ENCODE data around the gene PTPN3. TPM values are rescaled to one million over a fixed set of nuclear protein-coding genes. Genes with fewer than 3 reads are reported as not detected.

The PTPN3 gene
- polyA plus RNA-seq, 3 donors, result not detected

DNA sequence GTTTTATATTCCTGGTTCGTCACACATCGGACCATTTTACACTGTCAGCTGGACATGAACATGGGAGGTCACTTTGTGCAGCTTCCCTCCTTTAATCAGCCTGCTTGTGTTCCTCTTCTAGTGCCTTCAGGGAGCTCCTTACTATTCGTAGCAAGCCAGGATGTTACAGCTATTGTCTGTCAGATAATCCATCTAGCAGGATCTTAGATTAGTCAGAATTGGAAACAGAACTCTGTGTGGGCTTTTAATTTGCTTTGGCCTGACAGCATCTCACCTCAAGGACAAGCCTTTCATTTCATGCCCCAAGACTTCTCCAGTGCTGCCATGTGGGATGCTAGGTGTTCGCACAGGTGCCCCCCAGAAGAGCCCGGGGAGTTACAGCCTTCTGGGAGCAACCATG is 147.1 kb downstream of the PTPN3 start:
- H3K4me3 Mint-ChIP-seq, result no peak overlapping the region
- H3K9me3 Mint-ChIP-seq, result peaks cover 0 to 4% (median 0%) of the 10 kb centered on the region in 7 donors
- DNase-seq, result no peak
- H3K36me3 Mint-ChIP-seq, result no peaks in the 10 kb centered on the region
- H3K4me3 ChIP-seq (replicated peaks in 1 of 3; ENCODE audit: low read depth in 2 of 3, low read length in 3 of 3), result no peak overlapping the region
- no peak overlapping the region for H3K27ac Mint-ChIP-seq
- 95% methylated on average over 4 of the region's 5 CpGs for WGBS (ENCODE audit: insufficient coverage)
- H3K9ac ChIP-seq (ENCODE audit: insufficient read depth, low read length, poor library complexity, severe bottlenecking), result no peak overlapping the region
- no peaks in the 10 kb centered on the region for H4K20me1 ChIP-seq (ENCODE audit: insufficient read depth, low read length)
- no peak overlapping the region for H2AFZ ChIP-seq (ENCODE audit: insufficient read depth, low read depth, low read length, poor library complexity, severe bottlenecking)
- H3K4me1 Mint-ChIP-seq, result no peaks in the 10 kb centered on the region
- H3K27ac ChIP-seq (ENCODE audit: low read depth in 1 of 2, low read length in 2 of 2), result no peak overlapping the region
- no peak overlapping the region for H3K4me2 ChIP-seq (replicated peaks; ENCODE audit: extremely low read depth, low read length, poor library complexity, severe bottlenecking)
- TF ChIP-seq, protein P1, sequence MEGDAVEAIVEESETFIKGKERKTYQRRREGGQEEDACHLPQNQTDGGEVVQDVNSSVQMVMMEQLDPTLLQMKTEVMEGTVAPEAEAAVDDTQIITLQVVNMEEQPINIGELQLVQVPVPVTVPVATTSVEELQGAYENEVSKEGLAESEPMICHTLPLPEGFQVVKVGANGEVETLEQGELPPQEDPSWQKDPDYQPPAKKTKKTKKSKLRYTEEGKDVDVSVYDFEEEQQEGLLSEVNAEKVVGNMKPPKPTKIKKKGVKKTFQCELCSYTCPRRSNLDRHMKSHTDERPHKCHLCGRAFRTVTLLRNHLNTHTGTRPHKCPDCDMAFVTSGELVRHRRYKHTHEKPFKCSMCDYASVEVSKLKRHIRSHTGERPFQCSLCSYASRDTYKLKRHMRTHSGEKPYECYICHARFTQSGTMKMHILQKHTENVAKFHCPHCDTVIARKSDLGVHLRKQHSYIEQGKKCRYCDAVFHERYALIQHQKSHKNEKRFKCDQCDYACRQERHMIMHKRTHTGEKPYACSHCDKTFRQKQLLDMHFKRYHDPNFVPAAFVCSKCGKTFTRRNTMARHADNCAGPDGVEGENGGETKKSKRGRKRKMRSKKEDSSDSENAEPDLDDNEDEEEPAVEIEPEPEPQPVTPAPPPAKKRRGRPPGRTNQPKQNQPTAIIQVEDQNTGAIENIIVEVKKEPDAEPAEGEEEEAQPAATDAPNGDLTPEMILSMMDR (IDR thresholded peaks at IDR 0.05), result no peak
- H3K4me1 ChIP-seq (ENCODE audit: control insufficient read depth in 1 of 2, insufficient read depth in 2 of 2, low read length in 2 of 2), result no peaks in the 10 kb centered on the region
- no peaks in the 10 kb centered on the region for H3K79me2 ChIP-seq (ENCODE audit: insufficient read depth, low read length)
- no peaks in the 10 kb centered on the region for H3K9me3 ChIP-seq (replicated peaks in 1 of 2; ENCODE audit: control insufficient read depth in 1 of 2, insufficient read depth in 1 of 2, low read length in 2 of 2)
- no peaks in the 10 kb centered on the region for H3K27me3 ChIP-seq (ENCODE audit: control insufficient read depth in 2 of 2, insufficient read depth in 2 of 2, low read length in 2 of 2)
- peaks cover 2 to 18% (median 7%) of the 10 kb centered on the region in 3 donors for H3K27me3 Mint-ChIP-seq (ENCODE audit: low read depth in 3 of 3)
- intact Hi-C loops (cut with micrococcal nuclease), result no loop called here
- H3K36me3 ChIP-seq (replicated peaks in 1 of 2; ENCODE audit: control insufficient read depth in 1 of 2, insufficient read depth in 2 of 2, low read length in 2 of 2), result no peaks in the 10 kb centered on the region

DNA sequence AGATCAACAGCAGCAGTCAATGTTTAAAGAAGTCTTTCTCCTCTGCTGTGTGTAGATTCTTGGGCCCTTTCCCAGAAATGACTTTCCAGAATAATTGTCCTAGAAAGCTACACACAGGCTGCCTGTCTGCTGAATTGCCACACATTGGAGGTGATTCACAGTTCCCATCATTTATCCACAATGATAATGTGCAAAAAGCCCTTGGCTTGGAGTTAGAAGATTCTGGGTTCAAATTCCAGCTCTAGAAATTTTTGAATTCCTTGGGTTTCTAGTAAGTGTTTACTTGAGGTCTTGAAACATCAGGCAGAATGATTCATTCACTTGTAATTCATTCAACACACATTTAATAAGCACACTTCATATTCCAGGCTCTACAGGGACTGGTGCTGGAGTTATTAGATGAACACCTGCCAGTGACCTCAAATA is 148.7 kb downstream of the PTPN3 start:
- no peaks in the 10 kb centered on the region for H4K20me1 ChIP-seq (ENCODE audit: insufficient read depth, low read length)
- Mint-ChIP-seq H3K27ac (no peak overlapping the region), H3K9me3 (no peaks in the 10 kb centered on the region), H3K36me3 (no peaks in the 10 kb centered on the region), H3K4me1 (no peaks in the 10 kb centered on the region), H3K27me3 (ENCODE audit: low read depth in 3 of 3) (peaks cover 5 to 17% (median 7%) of the 10 kb centered on the region in 3 donors), H3K4me3 (no peak overlapping the region)
- H3K79me2 ChIP-seq (ENCODE audit: insufficient read depth, low read length), result no peaks in the 10 kb centered on the region
- no peaks in the 10 kb centered on the region for H3K9me3 ChIP-seq (replicated peaks in 1 of 2; ENCODE audit: control insufficient read depth in 1 of 2, insufficient read depth in 1 of 2, low read length in 2 of 2)
- intact Hi-C loops (cut with micrococcal nuclease), result no loop called here
- no peak overlapping the region for H3K4me2 ChIP-seq (replicated peaks; ENCODE audit: extremely low read depth, low read length, poor library complexity, severe bottlenecking)
- no peak overlapping the region for H3K27ac ChIP-seq (ENCODE audit: low read depth in 1 of 2, low read length in 2 of 2)
- H3K36me3 ChIP-seq (replicated peaks in 1 of 2; ENCODE audit: control insufficient read depth in 1 of 2, insufficient read depth in 2 of 2, low read length in 2 of 2), result no peaks in the 10 kb centered on the region
- no peak overlapping the region for H3K4me3 ChIP-seq (replicated peaks in 1 of 3; ENCODE audit: low read depth in 2 of 3, low read length in 3 of 3)
- no peaks in the 10 kb centered on the region for H3K27me3 ChIP-seq (ENCODE audit: control insufficient read depth in 2 of 2, insufficient read depth in 2 of 2, low read length in 2 of 2)
- DNase-seq, result no peak
- no peak overlapping the region for H2AFZ ChIP-seq (ENCODE audit: insufficient read depth, low read depth, low read length, poor library complexity, severe bottlenecking)
- TF ChIP-seq, protein P1 (IDR thresholded peaks at IDR 0.05), result no peak
- H3K4me1 ChIP-seq (ENCODE audit: control insufficient read depth in 1 of 2, insufficient read depth in 2 of 2, low read length in 2 of 2), result no peaks in the 10 kb centered on the region
- H3K9ac ChIP-seq (ENCODE audit: insufficient read depth, low read length, poor library complexity, severe bottlenecking), result no peak overlapping the region

All from CD14-positive monocyte (primary cell).